GM12891 (cell line): ENCODE data around the gene TAF11L5.
"Not testable (repeated sequence)": the region's sequence is repeated elsewhere in the genome, so short reads cannot be mapped to it uniquely, and the experiment has no call there.

Experiments
- DNase-seq: peaks from one replicate; pipeline ENCODE4 v3.0.0; 2011; ENCODE audit warnings: low spot score; ENCODE audit not compliant: insufficient read length
- FAIRE-seq: peaks from 2 replicates; lab custom pipeline; 2011; peaks lifted over from hg19 to GRCh38; lab: Jason Lieb, UNC
- PAX5 ChIP-seq: IDR thresholded peaks from 2 replicates; pipeline ENCODE4 v1.6.1; 2011; ENCODE audit warnings: low read length, moderate library complexity, mild to moderate bottlenecking; ENCODE audit not compliant: insufficient read depth, severe bottlenecking
- POLR2A ChIP-seq: IDR thresholded peaks from 2 replicates; pipeline ENCODE4 v1.6.1; 2011; ENCODE audit warnings: low read depth, low read length, control low read depth
- POU2F2 ChIP-seq: IDR thresholded peaks from 2 replicates; pipeline ENCODE4 v1.6.1; 2011; ENCODE audit warnings: low read depth, mild to moderate bottlenecking, control low read depth, low read length, moderate library complexity
- SPI1 ChIP-seq: IDR thresholded peaks from 2 replicates; pipeline ENCODE4 v1.6.1; 2011; ENCODE audit warnings: low read depth, low read length, control low read depth

The TAF11L5 gene

DNA sequence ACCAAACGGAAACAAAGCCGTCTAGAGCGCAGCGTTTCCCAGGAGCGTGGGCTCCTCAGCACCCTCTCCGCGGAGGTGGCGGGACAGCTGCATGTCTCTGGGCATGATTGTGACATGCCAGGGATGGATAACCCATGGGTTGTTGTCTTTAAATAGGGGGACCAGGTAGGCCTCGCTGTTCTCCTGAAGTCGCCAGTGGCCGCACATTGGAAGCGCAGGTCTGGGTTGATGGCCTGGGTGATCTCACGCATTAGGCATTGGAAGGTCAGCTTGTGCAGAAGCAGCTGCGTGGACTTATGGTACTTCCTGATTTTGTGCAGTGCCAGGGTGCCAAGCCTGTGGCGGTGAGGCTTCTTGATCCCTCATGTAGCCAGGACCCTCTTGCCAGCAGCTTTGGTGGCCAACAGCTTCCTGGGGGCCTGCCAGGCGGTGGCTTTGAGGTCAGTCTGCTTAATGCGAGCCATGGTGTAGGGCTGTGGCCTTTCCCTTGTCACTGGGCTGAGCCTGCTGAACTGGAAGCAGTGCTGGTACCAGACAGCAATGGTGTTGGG is 13.2 kb upstream of the TAF11L5 start:
- DNase-seq (no peak), FAIRE-seq (no peak)
- TF ChIP-seq PAX5 = no peak
- TF ChIP-seq POLR2A = no peak
- TF ChIP-seq SPI1 = no peak
- no peak for TF ChIP-seq POU2F2

DNA sequence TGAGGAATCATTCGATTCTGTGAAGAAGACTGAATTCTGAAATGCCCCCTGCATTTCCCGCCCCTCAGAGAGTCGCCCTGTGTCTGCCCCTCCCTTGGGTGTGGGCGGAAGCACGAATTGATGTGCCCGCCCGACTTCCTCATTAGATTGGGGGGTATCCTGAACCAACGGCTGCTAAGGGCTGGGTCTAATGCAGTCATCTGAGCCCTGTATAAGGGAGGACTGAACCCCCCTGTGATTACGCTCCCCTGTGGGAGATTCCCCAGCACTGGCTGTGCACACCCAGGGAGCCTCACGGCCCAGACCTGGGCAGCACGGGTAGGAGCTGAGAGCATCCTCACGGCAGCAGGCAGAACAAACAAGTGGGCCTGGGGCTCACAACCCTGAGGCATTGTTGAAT is 7.5 kb upstream of the TAF11L5 start:
- not testable (repeated sequence) for FAIRE-seq, DNase-seq

DNA sequence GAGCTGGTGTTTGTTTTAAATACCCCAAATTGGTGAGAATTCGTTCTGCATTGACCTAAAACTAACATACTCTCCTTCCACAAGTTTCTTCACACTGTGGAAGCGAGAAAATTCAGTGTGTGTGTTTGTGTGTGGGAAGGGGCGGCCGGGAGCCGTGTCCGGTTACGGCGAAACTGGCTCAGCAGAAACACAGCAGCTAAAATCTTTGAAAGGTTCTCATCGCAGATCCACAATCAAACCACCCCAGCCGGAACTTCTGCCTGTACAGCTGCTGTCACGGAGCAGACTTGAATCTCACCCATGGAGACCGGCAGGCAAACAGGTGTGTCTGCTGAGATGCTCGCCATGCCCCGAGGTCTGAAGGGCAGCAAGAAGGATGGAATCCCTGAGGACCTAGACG is 7.0 kb upstream of the TAF11L5 start, which contains the start of gene TAF11L3:
Gene TAF11L3, plus strand, starts transcription at position 301 of the 400 bp plus-strand sequence.
- not testable (repeated sequence) for DNase-seq, FAIRE-seq

DNA sequence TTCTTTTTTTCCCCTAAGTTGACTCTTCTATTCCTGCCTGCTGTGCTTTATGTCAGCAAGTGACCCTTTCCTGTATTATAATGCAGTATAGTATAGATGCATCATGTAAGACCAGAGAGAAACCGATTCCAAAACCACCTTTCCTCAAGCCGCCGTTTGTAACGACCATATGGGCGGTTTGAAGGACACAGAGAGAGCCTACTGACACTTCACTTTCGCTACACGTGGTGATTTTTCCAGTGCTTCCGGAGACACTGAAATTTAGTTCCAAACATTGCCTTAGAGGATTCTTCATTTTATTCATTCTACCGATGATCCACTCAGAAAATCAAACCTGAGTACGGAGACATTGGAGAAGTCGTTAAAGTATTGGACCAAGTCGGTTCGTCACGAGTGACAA is 5.5 kb upstream of the TAF11L5 start:
- DNase-seq, FAIRE-seq: not testable (repeated sequence)

DNA sequence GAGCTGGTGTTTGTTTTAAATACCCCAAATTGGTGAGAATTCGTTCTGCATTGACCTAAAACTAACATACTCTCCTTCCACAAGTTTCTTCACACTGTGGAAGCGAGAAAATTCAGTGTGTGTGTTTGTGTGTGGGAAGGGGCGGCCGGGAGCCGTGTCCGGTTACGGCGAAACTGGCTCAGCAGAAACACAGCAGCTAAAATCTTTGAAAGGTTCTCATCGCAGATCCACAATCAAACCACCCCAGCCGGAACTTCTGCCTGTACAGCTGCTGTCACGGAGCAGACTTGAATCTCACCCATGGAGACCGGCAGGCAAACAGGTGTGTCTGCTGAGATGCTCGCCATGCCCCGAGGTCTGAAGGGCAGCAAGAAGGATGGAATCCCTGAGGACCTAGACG is 3.5 kb upstream of the TAF11L5 start, which contains the start of gene TAF11L4:
Gene TAF11L4, plus strand, starts transcription at position 301 of the 400 bp plus-strand sequence.
- not testable (repeated sequence) for FAIRE-seq, DNase-seq

DNA sequence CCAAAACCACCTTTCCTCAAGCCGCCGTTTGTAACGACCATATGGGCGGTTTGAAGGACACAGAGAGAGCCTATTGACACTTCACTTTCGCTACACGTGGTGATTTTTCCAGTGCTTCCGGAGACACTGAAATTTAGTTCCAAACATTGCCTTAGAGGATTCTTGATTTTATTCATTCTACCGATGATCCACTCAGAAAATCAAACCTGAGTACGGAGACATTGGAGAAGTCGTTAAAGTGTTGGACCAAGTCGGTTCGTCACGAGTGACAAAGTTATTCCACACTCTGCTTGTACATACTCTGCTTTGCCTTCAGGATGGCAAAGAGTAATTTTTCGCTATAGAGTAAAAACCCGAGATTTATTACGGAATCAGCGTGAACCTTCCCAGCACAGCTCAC is 1.5 kb downstream of the TAF11L5 start:
- not testable (repeated sequence) for DNase-seq, FAIRE-seq

DNA sequence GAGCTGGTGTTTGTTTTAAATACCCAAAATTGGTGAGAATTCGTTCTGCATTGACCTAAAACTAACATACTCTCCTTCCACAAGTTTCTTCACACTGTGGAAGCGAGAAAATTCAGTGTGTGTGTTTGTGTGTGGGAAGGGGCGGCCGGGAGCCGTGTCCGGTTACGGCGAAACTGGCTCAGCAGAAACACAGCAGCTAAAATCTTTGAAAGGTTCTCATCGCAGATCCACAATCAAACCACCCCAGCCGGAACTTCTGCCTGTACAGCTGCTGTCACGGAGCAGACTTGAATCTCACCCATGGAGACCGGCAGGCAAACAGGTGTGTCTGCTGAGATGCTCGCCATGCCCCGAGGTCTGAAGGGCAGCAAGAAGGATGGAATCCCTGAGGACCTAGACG is 3.3 kb downstream of the TAF11L5 start, which contains the start of gene TAF11L6:
Gene TAF11L6, plus strand, starts transcription at position 301 of the 400 bp plus-strand sequence.
- FAIRE-seq, DNase-seq: not testable (repeated sequence)
